ENCODE data around the gene ZNF48.
"Not testable (repeated sequence)": the region's sequence is repeated elsewhere in the genome, so short reads cannot be mapped to it uniquely, and the experiment has no call there.

The ZNF48 gene

DNA sequence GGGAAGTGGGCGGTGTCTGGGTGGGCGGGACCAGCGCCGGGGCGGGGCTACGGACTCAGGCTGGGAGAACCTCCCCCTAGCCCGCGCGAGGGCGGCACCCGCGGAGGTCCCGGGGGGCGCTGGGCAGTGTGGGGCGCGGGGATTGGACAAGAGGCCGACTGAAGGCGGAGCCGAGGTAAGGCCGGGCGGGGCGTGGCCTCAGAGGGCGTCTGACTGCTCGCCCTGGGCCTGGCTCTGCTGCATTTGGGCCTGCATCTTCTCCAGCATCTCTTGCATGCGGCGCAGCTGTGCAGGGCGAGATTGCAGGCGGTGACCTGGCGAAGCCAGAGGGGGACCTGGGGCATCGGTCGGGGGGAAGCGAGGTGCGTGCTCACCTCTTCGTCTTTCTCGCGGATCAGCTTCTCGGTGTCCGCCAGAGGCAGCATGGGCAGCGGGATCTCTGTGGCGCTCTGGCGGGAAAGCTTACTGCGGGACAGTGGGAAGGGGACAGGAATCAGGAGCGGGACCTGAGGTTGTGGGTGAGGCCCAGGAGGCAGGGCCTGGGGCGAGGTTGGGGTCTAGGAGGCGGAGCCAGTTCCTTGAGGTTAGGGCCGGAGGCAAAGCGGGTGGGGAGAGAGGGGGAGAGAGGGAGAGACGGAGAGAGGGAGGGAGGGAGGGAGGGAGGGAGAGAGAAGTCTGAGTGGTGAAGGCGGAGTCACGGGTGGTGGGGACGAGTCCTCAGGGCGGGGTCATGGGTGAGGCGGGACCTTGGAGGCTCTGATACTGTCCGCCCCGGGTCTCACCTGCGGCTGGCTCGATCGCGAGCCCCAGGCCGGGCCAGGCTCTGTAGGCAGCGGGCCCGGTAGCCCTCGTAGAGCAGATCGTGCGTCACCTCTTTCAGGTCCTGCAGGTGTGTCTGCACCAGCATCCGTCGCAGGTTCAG lies 16.7 kb upstream of the ZNF48 start:
- ATAC-seq = peak; percentile 93

DNA sequence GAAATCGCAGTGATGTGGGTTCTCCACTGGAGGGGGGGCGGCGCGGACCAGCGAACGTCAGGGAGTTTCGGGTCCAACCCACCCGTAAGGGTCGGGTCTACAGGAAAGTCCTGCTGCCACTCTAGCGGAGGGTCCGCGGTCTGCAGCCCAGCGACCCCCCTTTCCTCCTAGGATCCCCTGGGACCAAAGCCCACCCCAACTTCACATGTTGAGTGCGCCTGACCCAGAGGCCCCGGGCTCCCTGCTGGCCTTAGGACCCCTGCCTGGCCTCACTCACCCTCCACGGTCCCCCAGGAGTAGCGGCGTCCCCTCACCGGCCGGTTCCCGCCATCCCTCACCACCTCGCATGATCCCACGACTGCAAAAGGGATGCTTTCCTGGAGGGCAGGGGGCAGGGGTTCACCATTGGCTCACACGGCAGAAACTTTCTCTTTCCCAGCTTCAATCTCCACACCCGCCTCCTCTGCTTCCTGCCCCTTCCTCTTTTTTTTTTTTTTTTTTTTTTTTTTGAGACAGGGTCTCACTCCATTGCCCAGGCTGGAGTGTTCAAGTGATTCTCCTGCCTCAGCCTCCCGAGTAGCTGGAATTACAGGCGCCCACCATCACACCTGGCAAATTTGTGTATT lies 15.9 kb upstream of the ZNF48 start:
- DNase-seq (no peak), ATAC-seq (no peak)

More for the DNA sequence above, 16.7 kb upstream of the ZNF48 start:
- DNase-seq = peak; percentile 100

DNA sequence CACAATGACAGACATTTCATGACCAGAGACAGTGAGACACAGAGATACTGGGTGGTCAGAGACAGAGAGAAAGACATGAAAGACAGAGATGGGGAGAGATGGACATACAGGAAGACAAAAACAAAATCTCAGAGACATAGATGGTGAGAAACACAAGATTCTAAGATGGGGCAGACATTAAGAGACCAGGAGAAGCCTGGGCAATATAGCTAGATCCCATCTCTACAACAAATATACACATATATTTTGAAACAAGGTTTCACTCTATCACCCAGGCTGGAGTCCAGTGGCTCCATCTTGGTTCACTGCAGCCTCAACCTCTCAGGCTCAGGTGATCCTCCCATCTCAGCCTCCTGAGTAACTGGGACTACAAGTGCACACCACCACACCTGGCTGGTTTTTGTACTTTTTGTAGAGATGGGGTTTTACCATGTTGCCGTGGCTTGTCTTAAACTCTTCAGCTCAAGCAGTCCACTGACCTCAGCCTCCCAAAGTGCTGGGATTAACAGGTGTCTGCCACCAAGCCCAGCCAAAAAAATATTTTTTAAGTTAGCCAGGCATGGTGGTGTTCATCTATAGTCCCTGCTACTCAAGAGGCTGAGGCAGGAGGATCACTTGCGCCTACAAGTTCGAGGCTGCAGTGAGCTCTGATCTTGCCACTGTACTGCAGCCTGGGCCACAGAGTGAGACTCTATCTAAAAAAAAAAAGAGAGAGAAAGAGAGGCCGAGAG lies 15.0 kb upstream of the ZNF48 start:
- ATAC-seq (no peak), DNase-seq (no peak)

DNA sequence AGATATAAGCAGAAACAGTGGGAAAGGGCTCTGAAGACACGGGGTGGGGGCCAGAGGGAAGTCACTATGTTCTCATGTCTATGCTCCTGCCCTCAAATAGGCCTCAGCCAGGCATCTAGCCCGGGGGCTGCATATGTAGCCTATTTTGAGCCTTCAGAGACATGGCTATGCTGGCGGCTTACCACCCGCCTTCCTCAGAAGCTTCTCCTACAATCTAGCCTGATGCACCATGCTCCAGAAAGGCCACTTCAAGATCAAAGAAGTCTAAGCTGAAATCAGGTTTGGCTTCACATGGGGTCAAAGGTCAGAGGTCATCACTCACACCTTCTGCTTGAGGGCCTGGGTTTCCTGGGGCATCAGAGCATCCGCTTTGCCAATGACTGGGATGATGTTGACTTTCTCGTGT lies 14.4 kb upstream of the ZNF48 start:
- DNase-seq (no peak), ATAC-seq (no peak)

DNA sequence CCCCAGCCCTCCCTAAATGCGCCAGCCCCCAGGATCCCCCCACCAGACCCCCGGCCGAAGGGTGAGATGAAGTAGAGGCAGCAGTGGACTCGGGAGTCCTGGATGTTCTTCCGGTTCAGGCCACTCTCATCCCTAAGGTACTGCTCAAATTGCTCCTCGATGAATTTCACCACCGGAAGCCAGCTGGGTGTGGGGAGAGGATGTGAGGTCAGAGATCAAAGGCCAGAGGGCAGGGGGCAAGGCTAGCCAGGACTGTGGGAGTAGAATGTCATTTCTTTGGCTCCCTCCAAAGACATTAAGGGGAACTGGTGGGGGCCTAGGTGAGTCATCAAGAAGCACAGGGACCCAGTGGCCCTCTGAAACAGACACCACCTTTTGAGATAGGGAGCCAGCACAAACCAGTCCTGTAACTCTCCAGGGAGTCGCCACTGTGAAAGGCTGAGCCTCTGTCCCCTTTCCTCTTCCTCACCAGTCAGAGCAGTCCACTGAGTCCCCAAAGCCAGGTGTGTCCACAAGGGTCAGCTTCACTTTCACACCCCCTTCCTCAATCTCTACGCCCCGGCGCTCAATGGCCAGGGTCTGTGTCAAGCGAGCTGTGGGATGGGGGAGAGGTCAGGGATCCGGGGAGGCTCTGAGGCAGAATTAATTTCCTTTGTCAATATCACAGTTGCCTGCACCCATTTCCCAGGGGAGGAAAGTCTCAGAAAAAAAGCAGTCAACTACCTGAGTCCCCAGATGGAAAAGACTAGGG lies 13.8 kb upstream of the ZNF48 start:
- ATAC-seq (no peak), DNase-seq (no peak)

DNA sequence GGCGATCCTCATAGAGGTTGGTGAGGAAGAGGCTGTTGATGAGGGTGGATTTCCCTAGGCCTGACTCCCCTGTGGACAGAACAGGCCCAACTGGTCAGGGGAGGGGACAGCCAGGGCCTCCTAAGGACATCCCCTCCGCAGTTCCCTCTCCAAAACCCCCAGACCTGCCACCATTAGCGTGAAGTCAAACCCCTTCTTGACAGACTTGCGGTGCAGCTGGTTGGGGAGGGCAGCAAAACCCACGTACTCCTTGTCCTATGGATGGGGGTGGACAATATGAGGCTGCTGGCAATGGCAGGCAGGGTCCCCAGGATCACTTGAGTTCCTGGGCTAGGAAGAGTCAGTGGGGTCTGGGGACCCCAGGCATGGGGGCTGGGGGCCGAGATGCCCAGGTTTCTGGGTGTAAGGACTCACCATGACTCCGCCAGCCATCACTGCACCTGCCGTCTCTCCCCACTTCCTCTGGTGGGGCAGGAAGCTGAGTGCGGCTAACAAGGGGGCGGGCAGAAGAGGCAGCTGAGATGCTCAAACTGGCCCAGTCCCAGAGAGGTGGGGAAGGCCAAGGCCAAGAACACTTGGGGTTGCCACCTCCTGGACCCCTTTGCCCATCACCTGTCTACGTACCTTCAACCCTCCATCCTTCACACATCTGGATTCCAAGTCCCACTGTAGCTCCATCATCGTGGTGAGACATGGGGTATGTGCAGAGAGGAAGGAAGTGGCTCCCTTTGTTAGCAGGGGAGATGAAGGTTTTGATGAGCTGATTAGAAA lies 12.9 kb upstream of the ZNF48 start, which contains the start of gene SEPTIN1:
SEPTIN1 (minus strand) TSS at position 451 of the 771 bp plus-strand sequence; CDS start at position 432, 19 bp downstream.
- peak; percentile 40 for ATAC-seq
- DNase-seq = peak; percentile 82

DNA sequence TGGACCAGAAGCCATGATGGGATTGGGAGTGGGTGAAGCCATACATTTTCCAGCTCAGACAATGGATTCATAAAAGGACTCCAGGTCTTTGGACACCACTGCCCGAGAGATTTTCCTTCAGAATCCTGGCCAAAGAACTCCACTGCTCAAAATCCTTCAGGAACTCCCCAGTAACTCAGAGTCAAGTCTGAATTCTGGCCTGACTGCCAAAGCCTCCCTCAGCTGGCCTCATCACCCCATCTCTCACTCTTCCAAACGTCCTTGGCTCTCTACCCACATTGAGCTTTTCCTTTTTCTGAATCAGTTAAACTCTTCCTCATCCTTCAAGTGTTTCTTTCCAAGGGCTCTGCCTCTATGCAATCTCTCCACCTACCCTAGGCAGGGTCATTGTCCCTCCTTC lies 11.7 kb upstream of the ZNF48 start:
- no peak for DNase-seq
- ATAC-seq = no peak

DNA sequence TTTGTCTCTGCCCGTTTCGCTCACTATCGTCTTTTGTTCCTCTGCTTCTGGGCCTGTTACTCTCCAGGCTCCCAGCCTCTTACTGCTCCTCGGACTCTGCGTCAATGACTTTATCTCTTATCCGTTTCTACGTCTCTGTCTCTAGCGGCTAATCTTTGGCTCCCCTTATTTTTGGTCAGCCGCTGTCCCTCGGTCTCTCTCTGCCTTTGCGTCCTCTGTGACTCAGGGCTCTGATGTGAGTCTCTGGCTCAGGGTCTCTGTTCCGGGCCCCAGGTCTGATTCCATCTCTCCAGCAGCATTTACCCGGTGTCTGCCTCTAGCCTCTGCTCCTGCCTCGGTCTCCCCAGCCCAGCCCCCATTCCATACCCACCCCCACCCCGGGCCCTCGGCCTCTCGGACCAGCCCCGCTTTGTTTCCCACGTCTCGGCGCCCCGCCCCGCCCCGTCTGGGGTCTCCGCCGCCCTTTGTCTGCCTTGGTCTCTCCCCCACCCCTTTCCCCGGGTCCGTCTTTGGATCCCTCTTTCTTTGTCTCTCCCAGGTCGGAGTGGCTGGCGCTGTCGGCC lies 547 bp upstream of the ZNF48 start:
- no peak for DNase-seq

DNA sequence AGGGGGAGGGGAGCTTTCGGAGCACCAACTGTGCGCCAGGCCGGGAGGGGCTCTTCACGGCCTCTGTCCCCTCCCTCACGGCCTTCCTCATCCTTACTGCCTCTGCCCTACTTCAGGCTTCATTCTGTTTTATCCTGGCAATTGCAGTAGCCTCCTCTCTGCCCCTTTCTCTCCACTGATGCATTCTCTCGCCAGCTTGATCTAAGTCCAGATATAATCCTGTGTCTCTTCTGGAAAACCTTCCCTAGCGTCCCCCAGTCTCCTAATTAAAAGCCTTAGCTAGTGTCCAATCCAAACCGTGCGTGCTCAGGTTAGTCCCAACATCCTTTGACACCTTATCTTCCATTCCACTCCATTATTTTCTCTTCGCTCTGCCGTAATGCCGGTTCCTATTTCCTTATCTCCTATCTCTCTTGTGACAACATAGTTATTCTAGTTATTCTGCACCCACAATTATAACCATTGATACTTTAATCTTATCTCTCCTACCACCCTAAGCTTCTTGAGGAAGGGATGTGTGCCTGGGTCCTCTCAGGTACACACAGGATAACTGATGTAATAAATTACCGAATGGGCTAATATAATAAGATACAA lies 869 bp downstream of the ZNF48 start:
- DNase-seq (no peak), ATAC-seq (no peak)

More for the DNA sequence above, 547 bp upstream of the ZNF48 start:
- no peak for ATAC-seq

DNA sequence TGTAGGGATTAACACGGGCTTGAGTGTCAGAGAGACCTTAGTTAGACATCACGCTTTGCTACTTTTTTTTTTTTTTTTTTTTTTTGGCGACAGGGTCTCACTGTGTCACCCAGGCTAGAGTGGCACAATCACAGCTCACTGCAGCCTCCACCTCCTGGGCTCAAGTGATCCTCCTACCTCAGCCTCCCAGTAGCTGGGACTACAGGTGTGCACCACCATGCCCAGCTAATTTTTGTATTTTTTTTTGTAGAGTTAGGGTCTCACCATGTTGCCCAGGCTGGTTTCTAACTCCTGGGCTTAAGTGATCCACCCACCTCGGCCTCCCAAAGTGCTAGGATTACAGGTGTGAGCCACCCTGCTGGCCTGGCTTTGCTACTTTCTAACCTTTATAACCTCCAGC lies 1.4 kb downstream of the ZNF48 start:
- DNase-seq, ATAC-seq: not testable (repeated sequence)

DNA sequence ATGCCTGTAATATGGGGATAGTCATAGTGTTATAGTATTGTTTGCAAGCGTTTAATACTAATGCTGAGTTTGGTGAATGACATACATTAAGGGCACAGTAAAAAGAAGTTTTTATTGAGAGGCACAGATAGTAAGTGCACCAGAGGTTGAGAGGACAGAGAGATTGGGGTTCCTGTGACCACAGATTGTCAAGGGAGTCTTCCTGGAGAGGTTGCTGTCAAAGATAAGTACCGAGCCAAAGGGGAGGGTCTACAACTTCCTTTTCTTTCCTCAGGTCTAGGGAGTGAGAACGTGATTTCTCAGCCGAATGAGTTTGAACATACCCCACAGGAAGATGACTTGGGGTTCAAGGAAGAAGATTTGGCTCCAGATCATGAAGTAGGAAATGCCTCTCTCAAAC lies 1.8 kb downstream of the ZNF48 start:
- ATAC-seq (no peak), DNase-seq (no peak)

DNA sequence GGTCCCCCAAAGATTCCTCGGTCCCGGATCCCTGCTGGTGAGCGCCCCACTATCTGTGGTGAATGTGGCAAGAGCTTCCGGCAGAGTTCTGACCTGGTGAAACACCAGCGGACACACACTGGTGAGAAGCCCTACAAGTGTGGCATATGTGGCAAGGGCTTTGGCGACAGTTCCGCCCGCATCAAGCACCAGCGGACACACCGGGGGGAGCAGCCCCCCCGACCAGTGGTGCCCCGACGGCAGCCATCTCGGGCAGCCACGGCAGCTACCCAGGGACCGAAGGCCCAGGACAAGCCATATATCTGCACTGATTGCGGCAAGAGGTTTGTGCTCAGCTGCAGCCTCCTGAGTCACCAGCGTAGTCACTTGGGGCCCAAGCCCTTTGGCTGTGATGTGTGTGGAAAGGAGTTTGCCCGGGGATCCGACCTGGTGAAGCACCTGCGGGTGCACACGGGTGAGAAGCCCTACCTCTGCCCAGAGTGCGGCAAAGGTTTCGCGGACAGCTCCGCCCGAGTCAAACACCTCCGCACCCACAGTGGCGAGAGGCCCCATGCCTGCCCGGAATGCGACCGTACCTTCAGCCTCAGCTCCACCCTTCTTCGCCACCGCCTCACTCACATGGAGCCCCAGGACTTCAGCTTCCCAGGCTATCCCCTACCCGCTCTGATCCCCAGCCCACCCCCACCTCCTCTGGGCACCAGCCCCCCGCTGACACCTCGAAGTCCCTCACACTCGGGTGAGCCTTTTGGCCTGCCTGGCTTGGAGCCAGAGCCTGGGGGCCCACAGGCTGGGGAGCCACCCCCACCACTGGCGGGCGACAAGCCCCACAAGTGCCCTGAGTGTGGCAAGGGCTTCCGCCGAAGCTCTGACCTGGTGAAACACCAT lies 2.8 kb downstream of the ZNF48 start:
- DNase-seq (no peak), ATAC-seq (no peak)

DNA sequence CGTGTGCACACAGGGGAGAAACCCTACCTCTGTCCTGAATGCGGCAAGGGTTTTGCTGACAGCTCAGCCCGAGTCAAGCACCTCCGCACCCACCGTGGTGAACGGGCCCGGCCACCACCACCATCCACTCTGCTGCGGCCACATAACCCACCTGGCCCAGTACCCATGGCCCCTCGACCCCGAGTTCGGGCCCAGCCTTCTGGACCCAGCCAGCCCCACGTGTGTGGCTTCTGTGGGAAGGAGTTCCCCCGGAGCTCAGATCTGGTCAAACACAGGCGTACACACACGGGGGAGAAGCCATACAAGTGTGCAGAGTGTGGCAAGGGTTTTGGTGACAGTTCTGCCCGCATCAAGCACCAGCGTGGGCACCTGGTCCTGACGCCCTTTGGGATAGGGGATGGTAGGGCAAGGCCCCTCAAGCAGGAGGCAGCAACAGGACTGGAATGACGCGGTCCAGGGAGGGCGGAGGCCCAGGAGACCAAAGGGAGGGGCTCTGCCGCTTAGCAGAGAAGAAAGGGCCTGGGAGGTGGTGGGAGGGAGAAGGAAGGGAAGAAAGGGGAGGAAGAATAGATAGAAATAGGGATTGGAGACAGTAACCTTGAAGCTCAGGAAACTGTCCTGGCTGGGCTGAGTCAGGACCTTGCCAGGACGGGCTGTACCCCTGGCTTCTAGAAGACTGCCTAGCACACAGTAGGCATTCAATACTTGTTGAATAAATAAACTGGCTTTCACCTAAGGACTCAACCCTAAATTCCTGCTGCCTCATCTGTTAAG lies 3.6 kb downstream of the ZNF48 start:
- no peak for ATAC-seq
- no peak for DNase-seq

DNA sequence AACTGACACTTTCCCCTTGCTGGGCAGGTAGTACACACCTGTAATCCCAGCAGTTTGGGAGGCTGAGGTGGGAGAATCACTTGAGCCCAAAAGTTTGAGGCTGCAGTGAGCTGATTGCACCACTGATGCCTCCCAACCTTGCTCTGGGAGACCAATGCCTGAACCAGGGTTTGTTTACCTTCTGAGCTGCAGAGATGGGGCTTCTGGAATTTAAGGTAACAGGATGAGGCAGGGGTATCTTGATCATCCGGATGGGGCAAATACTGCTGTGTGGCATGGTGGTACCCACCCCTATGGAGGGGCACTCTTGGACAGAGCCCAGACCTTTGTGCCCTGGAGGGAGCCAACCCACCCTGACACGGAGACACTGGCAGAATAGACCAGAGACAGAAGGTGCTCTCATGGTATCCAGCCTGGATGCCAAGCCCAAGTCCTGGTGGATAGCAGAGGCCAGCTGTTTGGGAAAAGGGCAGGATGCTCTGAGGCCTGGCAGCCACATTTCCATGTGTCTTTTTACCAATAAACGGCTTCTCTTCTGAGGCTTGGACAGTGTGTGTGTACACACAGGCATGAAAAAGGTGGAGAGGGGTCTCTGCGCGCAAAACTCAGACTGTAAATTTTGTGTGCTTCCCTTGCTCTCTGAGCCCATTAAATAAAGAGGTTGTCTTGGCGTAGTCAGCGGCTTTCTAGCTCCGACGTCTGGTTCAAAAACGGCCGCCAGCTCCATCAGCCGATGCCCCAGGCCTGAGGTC lies 4.4 kb downstream of the ZNF48 start:
- DNase-seq (no peak), ATAC-seq (no peak)

DNA sequence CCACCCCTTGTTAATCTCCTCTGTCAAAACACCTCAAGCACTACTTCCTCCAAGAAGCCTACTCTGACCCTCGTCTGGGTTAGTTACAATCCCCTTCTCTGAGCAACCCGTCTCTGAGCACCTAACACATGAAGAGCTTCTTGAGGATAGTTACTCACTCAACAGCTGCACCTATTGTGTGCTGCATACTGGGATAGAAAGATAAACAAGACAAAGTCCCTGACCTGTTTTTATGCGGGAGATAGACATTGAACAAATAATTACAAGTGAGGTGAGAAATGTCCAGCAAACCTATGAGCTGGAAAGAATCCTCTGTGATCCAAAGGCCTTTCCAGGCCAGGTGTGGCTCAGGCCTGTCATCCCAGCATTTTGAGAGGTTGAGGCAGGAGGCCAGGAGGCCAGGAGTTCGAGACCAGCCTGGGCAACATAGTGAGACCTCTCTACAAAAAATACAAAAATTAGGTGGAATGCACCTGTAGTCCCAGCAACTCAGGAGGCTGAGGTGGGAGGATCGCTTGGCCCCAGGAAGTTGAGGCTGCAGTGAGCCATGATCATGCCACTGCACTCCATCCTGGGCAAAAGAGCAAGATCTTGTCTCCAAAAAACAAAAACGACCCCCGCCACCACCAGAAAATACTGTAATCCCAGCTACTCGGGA lies 6.7 kb downstream of the ZNF48 start:
- DNase-seq (no peak), ATAC-seq (no peak)

DNA sequence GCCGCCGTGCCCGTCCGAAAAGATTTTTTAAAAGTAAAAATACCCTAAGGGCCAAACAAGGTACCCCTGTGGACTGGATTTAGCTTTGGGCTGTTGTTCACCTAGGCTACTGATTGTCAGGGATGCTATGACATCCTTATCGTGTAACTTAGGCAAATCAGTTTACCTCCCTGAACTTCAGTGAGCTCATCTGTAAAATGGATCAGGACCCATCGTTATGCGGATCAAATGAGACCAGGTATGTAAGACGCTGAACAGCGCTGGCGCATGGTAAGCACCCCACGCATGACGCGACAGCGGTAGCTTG lies 11.5 kb downstream of the ZNF48 start:
- ATAC-seq (no peak), DNase-seq (no peak)

DNA sequence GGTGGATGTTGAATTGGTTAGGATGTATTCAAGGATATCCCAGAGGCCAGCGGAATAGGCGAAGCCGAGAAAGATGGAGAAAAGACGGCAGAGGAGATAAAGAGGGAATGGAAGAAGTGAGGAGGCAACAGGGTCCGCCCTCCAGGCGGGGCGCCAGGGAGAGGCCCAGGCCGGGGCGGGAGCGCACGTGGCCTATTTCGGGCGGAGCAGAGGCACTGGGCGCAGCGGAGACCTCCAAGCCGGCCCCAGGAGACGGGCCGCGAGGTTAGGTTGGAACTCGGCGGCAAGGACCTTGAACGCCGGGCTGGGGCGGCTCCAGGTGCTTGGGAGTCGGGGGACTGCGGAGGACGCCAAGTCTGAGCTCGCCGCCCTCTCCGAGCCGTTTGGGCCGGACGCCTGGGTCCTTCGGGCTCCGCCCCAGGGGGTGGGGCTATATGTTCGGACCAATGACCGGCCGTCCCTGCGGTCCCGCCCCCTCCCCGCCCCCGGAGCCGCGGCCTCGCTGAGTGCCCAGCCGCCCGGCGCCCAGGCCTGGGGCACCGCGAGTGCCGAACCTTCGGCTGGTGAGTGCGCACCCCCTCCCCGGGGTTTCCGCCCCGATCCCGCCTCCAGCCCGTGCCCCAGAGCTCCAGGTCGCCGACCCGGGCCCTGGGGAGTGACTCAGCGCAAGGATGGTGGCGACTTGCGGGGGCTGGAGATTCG lies 12.0 kb downstream of the ZNF48 start, which contains the start of gene ZNF771:
ZNF771 (plus strand) TSS at position 505 of the 702 bp plus-strand sequence. CDS start 448 bp downstream, outside the sequence.
- DNase-seq (peak; percentile 96), ATAC-seq (peak; percentile 88)

All from stimulated activated naive CD8-positive, alpha-beta T cell treated with anti-CD3 and anti-CD28 coated beads, Interleukin-15, Interleukin-2, amounts not matched to agents 100 U/mL and 50 U/mL, for 24 hours (primary cell).